GM18858 (cell line): Measurements from ENCODE around the gene MYO1D.
"Not testable (repeated sequence)": the region's sequence is repeated elsewhere in the genome, so short reads cannot be mapped to it uniquely, and the experiment has no call there.

Experiments used
- ATAC-seq: cut with Tn5 transposase; IDR thresholded peaks from one replicate; pipeline ENCODE4 v1.9.1; 2021; ENCODE audit not compliant: unreplicated experiment

Gene MYO1D

DNA sequence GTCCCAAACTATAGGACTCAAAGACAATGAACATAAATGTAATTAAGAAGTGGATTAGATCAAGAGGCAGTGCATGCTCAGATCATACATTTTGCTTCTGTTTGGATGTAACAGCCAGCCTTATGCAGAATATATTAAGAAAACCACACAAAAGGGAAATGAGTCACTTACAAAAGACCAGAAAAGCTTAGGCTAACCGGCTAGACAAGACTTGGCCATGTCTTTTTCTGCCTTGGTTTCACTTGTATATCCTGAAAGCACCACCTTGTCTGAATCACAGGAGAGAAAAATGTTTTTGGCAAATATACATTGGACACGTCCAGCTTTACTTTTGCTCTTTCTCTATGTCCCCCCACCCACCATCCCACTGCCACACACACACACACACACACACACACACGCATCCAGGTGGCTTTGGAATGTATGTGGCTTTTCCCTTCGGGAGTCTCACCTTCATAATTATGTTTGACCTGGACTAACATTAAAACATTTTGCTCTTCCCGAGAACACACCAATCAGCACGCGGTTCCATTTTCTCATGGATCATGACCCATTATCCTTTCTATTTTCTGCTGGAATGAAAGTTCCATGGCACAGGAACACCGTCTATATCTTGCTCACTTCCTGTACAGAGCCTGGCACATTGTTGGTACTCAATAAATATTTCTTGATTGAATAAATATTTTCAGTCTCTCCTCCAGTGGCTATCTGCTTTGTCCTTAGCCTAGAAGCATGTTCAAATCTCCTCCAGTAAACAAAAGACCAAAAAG is 325.6 kb downstream of the MYO1D start:
- ATAC-seq = peak; percentile 49

DNA sequence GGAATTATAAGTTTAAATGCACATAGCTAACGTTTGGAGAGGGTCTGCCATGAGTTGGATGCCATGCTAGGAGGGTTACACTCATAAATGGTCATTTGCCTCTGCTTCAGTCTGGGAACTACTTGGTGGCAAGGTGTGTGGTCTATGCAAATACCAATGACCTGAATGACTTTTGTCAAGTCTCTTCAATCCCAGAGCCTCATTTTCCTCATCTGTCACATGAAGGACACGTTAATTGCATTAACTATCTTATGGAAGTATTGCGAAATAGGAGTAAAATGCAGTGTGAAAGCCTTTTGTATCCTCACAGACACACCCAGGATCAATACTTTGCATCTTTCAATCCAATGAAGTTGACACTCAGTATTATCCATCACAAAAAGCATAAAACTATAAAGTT is 327.4 kb downstream of the MYO1D start:
- ATAC-seq = no peak

DNA sequence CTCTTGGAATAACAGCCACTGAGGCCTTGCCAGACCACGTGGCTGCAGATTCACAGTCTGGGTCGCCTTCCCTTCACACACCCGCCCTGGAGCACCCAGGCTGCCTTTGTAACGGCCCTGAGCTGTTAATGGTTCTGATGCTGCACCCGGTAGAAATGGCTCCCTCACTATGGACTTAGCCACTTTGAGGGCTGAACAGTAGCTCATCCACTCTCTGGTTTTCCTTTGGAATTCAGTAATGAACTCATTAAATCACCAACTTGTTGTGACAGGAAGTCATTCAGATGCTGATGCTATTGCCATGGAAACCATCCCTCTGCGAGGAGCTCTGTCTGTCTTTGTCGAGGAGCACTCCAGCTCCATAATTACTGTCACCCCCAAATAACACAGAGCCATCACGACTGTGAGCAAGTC is 330.9 kb downstream of the MYO1D start:
- no peak for ATAC-seq

DNA sequence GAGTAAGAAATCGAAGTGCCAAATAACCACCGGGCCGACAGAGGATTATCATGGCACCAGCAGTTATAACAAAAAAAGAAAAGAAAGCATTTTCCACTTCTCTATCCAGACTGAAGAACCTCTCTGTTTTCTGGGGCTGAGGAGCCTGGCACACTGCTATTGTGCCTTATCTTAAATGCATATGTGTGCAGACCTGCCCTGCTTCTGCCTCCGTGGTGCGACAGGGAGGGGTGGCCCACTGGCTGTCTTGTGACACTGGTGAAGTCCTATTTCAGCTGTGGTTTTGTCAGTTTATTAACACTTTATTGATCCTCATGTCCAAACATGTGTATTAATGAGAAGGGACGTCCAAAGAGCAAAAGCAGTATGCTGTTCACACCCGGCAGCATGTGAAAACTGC is 334.7 kb downstream of the MYO1D start:
- no peak for ATAC-seq

DNA sequence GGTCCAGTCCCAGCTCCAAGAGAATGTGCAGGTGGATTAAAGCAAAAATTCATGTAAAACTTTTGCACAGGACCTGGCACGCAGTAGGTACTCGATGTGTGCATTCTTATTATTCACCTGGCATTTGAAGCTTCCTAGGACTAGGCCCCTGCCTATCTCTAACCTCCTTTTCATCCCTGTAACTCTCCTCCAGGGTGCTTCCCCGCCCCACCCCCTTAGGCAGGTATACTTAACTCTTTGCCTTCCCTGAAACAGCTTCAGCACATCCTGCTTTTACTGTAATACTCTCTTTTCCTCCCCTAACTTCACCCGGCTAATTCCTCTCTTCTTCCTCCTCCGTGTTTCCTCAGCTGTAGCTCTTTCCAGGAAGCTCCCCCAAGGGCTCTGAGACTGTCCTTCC is 335.3 kb downstream of the MYO1D start:
- ATAC-seq = no peak

DNA sequence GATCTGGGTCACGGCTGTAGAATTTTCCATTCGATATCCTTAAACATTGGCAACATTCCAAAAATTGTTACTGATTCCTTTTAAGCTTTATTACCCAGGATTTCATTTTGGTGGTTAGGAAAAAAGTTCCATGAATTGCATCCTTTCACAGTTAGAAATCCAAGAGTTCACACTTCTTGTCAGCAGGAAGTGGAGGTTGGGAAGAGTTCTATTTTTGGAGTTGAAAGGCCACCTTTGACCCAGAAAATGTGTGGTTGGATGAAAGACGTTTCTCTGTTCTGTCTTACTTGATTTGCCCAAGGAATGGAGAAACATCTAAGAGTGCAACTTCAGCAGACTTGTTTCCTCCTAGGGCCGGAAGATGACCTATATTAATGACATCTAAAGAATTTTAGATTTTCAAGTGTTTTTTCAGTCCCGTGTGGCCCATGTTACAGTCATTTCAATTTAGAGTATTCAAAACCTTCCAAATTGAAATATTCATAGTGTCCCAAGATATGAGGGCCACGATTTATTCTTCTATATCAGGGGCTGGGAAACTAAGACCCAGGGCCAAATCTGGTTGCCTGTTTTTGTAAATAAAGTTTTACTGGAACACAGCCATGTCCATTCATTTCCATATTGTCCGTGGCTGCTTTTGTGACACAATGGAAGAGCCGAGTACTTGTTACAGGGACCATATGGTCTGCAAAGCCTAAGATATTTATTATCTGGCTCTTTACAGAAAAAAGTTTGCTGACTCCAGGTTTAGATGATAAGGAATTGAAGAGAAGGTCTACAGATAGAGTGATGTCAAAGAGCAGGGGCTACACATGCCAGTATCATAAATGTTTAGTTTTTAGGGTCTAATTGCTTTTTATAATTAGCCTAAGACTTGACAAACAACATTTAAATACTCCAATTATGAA is 339.9 kb downstream of the MYO1D start:
- no peak for ATAC-seq

DNA sequence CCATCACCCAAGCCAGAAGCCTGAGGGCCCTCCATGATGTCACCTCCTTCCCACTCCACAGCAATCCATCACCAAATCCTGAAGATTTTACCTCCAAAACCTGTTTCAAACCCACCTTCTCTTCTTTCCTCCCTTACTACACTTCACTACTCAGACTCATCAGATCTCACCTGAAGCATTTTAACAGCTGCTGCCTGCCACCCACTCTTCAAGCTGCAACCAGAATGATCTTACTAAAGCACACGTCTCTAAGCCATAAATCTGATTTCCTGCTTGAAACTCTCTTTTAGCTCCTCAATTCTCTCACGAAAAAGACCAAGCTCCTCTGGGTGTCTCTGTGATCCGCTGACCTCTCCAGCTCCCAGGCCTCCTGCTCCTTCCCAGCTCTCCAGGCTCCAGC is 343.6 kb downstream of the MYO1D start:
- ATAC-seq = no peak

DNA sequence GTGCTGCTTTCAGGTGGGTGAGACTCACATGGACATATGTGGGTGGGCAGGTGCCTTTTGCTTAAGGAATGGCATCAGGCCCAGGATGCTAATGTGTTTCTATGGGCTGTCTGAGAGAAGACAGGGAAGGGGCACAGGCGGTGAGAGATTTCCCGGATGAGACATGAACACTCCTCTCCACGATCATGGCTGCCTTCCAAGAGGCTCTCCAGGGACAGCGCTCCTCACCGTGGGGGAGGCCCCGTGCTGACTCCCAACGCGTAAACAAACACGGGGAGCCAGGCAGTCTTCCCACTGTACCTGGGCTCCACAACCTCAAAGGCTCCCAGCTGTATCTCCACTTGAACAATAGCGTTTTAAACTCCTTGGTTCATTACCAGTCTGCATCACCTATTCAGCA is 347.3 kb downstream of the MYO1D start:
- no peak for ATAC-seq

DNA sequence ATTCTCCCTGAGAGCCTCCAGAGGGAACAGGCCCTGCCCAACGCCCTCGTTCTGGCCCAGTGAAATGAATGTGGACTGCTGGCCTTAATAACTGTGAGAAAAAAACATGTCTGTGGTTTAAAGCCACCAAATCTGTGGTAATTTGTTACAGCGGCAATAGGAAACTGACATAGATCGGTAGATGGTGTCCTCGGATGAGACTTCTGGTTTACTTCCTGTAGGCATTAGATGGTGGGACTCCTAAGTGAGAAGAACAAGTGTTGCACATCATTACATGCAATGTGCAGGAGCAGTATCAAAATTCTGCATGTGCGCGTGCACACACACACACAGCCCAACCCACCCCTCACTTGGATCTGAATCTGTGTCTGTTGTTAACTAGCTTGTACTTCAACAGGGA is 348.1 kb downstream of the MYO1D start:
- no peak for ATAC-seq

DNA sequence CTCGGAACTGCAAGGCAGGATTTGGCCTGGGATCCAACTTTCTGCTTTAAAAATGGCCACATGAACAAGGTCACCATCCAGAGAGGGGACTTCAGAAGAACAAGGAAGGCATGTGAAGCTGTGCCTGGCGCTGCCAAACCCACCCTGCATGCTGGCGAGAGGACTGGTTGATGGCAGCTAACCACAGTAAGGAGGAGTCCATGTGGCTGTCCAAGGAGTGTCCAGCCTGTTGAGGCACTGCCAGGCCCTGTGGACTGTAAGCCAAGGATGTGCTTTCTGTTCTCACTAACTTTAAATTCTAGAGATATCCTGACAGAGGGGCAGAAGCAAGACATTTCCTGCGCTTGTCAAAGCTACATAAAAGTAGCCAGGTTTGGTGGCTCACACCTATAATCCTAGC is 349.8 kb downstream of the MYO1D start:
- ATAC-seq = no peak

DNA sequence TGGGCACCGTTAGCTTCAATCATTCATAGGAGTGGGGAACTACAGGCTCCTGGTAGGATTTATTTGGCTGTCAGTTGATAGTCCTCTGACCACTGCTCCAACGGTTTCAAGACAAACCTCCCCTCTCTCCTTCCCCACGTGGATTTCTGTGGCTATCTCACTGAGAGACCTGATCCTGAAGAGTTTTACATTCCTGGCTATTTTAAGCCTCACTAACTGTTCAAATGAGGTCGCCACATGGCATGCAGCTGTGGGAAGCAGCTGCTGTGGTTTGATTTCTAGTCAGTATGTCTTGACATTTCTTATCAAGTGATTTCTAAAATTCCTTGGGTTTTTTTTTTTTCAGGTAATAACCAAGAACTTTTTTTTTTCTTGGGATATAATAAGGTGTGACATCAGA is 351.8 kb downstream of the MYO1D start:
- no peak for ATAC-seq

DNA sequence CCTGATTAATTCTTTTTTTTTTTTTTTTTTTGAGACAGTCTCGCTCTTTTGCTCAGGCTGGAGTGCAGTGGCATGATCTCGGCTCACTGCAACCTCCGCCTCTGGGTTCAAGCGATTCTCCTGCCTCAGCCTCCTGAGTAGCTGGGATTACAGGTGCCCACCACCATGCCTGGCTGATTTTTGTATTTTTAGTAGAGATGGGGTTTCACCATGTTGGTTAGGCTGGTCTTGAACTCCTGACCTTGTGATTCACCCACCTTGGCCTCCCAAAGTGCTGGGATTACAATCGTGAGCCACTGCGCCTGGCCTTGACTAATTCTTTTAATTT is 352.4 kb downstream of the MYO1D start:
- ATAC-seq = not testable (repeated sequence)

DNA sequence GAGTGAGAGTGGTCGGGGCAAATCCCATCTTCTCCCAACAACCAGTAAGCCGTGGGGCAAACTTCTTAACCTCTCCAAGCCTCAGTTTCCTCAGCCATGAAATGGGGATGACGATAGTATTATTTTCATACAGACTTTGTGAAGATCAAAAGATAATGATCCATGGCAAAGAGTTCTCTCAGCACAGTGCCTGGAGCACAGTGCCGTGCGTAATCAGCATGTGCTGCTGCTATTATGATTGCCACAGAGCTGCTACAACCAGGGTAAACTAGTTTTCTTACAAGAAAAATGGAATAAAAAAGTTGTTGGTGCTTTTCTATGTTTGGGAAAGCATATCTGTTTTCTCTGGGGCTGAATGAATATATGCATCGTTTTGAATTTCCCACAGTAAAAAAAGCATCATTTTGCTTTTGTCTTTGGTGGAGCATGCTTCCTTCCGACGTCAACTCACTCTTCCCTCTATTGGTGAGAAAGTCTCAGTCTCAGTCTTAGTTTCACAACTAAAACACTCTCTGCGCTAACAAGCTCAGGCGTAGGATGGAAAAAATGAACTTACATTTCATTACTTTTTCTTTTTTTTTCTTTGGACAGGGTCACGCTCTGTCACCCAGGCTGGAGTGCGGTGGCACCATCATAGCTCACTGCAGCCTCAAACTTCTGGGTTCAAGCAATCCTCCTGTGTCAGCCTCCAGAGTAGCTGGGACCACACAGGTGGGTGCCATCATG is 352.9 kb downstream of the MYO1D start:
- ATAC-seq = peak; percentile 43

DNA sequence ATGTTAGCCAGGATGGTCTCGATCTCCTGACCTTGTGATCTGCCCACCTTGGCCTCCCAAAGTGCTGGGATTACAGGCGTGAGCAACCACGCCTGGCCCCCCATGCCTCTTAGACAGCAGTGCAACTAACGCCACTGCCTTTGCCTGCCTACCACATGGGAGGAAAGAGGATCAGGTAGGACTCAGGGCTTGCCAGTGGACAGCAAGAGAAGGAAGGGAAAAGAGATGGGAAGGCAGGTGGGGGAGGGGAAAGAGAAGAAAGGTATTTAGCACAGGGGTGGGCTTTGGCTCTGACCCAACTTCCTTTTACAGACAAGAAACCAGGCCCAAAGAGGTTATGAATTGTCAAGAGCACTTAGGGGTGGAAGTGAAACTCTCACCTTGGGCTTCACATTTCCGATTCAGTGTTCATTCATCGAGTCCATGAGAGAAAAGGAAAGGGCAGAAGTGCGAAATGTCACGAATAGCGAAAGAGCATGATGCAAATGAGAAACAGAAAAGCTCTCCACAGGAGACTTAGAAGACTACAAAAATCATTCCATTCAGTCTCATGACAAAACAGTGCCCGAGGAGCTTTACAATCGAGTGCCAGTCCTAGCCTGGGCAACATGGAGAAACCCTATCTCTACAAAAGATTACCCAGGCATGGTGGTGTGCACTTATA is 353.8 kb downstream of the MYO1D start:
- ATAC-seq = peak; percentile 64

DNA sequence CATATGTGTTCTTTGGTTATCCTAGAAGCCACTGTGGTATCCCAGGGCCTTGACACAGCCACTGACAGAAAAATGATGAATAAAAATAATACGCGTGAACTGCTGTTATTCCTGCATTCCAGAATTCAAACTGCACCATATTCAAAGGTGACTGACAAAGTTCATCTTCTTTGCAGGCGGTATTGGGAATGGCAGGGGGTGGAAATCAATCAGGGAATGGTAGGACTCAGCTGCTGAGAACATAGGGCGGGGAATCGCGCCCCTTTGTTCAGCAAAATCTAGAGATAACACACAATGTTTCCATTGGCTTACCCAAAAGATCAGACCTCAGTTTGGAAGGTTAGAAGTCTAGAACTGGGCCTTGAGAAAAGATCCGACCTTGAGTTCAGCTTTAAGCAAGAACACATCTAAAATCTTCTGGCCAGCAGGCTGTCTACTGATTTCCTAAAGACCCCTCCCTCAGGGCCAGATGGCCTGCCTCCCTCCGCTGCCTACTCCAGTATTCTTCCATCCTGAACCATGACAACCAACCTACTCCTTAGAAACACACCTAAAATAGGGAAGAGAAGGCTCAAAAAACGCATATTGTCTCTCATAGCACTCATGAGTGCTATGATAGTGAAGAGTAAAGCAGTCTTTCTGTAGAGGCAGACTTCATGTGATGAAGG is 356.1 kb downstream of the MYO1D start:
- no peak for ATAC-seq

DNA sequence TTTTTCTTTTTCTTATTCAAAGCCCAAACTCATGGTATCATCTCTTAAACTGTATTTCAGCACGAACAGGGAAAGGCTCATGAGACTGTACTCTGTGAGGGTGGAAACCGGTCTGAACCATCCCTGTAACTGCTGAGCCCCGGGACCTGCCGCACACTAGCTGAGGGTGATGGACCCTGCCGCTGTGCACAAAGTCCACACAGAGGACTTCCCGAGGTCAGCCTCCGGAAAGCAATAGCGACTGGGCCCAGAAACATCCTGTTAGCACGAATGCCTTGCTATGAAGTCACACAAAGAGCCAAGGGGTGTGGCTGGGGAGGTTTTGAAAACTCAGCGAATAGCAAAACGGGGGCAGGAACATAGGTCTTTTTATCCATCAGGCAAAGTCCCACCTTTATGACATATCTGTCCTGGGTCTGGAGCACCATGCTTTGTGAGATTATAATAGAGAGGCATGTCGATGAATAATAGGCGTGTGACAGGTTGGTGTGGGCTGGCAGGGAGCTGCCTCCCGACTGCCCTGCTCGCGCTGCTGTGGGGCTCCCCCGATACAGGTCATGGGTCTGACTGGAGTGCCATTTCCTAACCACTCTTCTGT is 356.7 kb downstream of the MYO1D start:
- ATAC-seq = no peak

DNA sequence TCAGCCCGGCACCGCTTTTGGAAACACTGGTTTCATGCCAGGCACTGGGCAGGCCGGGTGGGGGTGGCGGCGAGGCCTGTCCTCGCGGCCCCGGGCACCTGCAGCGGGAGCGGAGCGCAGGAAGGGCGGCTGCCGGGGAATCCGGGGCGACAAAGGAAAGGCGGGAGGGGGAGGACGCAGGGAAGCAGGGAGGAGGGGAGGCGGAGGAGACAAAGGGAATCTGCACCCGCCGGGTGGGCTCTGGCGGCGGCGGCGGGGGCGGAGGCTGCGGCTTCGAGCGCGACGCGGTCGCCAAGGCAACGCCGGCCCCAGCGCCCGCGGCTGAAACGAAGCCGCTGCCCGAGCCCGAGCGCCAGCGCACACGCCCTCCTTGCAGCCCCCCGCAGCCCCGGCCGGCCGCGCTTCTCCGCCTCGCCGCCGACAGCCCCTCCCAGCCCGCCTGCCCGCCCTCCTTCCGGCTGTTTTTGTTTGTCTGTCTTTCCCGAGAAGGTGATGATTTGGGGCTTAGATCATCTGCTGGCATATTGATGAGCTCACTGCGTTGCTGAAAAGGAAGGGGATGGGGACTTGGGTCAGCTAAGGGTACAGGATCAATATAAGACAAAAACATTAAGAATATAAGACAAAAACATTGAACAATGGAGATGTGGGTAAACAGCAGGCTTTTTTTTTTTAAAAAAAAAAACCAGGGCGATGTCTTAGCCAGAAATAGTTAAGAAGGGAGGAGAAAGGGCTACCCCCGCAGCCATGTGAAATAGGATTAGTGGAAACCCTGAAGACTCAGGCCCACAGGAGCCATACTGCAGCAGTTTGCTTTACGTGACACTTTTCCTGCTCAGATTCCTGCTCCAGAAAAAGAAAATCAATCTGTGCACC is 357.5 kb downstream of the MYO1D start:
- no peak for ATAC-seq

DNA sequence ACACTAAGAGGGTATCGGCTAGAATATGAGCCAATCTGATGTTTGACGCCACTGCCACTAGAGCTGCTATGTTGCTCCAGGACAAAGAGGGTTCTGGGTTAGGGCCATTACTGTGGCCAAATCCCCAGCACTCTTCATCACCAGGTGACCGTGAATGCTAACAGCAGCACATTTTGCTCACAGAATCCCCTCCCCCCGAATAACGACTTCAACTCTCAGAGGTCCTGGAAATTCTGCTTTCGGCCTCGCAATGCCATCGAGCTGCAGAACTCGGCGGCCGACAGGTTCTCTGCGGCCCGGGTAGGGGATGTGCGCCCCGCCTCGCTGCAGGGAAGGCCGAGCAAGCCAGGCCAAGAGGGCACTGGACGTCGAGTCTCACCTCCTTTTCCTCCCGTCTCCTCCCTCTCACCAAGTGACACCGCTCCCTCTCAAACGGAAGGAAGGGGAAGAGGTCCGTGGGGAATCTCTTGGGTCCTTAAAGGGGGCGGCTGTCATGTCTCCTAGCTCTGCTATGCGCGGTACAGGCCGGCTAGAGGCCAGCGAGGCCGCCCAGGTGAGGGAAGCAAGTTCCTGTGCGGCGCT is 358.2 kb downstream of the MYO1D start:
- no peak for ATAC-seq

DNA sequence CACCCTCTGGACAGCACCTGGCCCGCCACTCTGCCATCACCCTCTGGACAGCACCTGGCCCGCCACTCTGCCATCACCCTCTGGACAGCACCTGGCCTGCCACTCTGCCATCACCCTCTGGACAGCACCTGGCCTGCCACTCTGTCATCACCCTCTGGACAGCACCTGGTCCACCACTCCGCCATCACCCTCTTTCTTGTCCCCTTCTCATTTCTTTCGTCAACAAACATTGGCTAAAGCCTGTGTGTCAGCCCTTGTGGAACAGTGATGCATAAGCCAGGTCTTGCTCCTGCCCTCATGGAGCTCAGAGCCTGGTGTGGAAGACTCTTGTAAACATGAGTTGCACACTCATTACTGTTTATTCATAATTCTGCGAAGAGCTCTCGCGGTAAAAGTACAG is 358.9 kb downstream of the MYO1D start:
- no peak for ATAC-seq
